Stimulated activated CD8-positive, alpha-beta memory T cell treated with anti-CD3 and anti-CD28 coated beads, Interleukin-15, amount 100 ng/mL, for 24 hours (primary cell): ENCODE data around the gene HYPK.
"Not testable (repeated sequence)": the region's sequence is repeated elsewhere in the genome, so short reads cannot be mapped to it uniquely, and the experiment has no call there.

Source experiments
- DNase-seq: peaks from one replicate; pipeline ENCODE4 v3.0.0-alpha.2; 2020; ENCODE audit warnings: low read depth

Gene HYPK

DNA sequence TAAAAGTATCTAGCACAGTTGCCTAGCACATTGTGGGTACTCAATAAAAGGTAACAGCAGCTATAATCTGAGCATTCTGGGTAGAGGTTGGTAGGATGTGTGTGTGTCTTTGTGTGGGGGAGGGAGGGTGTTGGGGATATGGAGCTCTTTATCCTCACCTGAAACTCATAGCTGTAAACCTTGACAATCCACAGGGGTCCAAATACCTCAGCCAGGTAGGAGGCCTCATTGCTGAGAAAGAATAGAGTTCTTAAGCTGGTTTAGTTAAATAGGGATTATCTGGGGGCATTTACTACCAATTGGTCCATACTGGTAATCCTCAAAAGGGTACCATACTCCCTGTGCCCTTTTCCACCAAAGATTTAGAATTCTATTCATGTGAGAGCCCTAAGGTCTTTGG, 4.4 kb upstream of the HYPK start:
- DNase-seq, result no peak

DNA sequence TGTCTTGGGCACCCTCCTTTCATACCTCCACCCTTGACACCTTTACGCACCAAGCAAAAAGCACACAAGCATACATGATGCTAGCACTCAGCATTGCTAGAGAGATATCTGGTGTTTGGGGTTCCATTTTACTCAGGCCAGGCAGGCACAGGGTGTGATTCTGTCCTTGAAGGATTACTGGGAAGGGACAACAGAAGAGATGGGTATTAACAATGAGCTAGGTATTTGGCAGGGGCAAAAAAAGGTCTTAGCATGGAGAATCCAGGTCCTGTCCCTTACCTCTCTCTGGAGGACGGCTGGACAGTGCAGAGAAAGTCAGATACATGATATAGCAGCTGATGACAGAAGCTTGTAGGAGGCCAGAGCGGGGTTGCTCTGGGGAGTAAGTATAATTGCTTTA, 3.8 kb upstream of the HYPK start:
- no peak for DNase-seq

DNA sequence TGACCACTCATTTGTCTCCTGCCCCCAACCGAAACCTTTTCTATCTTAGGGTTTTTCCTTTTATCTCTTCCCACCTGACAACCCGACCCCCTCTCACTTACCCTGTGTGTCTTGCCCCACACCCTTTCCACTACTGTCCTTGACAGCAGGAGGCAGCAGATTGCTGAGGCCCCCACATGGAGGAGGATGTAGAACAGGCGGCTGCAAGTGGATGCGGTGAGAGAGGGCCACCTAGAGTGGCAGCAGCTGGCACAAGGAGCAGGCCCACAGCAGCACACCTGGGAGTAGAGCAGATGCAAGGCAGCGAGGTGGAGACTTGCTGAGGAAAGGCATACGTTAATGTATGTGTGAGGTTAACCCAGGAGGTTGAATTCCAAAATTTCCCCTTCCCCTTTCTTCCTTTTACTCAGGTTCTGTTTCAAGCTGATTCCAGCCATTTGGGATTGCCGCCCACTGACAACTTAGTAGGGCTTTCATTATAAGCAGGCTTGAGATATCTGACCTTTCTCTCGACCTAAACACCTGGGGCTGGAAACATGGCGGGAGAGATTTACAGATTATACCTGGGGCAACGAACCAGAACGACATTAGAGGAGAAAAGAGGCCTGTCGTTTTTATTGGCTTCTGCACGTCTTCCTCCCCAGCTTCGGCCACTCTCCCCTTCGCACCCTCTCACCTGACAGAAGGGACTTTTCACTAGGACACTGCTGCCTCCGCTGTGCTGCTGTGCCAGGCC, 1.0 kb upstream of the HYPK start:
- DNase-seq, result no peak

DNA sequence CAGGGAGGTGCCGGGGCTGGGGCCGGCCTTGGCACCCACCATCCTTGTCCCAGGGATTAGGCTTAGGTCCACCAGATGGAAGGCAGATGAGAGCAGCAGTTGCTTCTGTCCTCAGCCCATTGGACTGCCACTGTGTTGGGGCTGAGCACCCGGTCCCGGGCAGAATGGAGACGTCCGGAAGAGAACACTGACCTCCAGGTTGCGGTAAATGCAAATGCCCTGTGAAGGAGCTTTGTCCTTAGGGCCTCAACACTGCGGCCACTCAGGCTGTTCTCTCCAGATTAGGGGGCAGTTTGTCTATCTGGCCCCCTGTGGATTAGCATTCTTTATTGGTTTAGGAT, 484 bp upstream of the HYPK start, which contains the start of gene SERINC4:
Gene SERINC4 (minus strand): TSS at position 276 of the 341 bp plus-strand sequence. CDS start 234 bp downstream, at position 42.
- no peak for DNase-seq

DNA sequence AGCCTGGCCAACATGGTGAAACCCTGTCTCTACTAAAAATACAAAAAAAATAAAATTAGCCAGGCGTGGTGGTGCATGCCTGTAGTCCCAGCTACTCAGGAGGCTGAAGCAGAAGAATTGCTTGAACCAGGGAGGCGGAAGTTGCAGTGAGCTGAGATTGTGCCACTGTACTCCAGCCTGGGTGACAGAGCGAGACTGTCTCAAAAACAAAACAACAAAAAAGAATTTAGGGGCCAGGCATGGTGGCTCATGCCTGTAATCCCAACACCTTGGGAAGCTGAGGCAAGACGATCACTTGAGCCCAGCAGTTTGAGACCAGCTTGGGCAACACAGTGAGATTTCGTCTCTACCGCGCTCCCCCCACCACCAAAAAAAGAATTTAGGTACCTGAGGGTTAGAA, 2.3 kb downstream of the HYPK start:
- DNase-seq, result not testable (repeated sequence)

DNA sequence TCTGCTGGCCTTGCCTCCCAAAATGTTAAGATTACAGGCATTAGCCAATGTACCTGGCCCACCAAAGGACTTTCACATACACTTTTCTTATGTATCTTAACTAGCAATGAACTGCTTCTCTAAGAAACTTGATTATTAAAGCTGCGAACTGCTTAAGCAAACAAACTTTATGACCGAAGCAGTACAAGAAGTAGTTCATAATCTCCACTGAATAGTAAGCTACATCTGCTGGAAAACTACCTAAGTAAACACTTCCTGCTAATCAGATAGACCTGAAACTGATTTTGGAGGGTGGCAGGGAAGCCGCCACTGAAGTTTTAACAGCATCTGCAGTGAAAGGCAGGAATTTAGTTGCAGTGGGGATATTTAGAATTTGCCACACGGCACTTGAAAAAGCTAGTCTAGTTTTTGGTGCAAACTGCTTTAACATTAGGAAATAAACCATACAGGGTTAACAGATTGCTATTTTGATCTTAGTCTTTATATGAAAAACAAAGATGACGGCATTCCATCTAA, 8.1 kb downstream of the HYPK start:
- DNase-seq, result no peak

DNA sequence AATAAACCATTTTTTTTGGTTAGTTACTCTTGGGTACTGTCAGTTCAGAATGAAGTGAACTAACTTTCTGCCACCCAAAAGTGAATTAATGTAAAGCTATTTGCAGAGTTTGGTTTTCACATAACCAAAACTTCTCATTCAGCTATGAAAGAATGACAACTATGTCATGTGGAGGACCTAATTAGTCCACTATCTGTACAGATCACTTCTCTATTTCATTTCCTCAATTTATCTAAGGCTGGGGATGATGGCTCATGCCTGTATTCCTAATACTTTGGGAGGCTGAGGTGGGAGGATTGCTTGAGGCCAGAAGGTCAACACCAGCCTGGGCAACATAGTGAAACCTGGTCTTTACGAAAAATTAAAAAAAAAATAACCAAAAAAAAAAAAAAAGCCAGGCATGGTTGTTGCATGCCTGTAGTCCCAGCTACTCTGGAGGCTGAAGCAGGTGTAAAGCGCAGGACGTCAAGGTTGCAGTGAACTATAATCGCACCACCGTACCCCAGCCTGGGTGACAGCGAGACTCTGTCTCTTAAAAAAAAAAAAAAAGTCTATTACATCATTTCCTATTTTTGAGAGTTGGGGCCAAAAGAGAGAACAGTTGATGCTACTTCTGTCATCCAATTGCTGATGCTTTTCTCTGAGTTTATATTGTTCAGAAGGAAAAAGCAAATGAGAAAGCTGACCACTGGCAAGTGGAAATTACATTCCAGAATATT, 8.7 kb downstream of the HYPK start:
- no peak for DNase-seq

DNA sequence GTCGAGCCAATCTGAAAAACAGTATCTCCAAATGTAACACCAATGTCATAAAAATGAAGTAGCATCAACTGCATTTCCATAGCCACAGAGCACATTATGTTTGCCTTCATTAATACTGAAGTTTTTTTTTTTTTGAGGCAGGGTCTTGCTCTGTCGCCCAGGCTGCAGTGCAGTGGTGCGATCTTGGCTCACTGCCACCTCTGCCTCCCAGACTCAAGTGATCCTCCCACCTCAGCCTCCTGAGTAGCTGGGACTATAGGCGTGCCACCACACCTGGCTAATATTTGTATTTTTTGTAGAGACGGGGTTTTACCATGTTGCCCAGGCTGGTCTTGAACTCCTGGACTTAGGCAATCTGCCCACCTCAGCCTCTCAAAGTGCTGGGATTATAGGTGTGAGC, 14.7 kb downstream of the HYPK start:
- DNase-seq, result not testable (repeated sequence)

DNA sequence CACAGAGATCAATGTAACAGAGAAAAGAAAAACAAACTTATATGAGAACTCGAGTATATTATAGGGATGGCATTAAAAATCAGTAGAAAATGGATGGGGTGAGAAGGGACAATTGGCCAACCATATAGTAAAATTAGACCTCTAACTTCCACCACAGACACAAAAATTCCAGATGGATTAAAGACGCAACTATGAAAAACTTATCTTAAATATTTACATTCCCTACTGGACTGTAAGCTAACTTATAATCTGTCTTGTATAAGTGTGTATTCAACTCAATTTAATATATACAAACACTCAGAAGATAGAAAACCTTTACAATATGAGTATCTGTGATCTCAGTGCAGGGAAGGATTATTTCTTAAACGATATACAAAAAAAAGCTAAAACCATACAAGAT, 21.1 kb downstream of the HYPK start:
- DNase-seq, result no peak

DNA sequence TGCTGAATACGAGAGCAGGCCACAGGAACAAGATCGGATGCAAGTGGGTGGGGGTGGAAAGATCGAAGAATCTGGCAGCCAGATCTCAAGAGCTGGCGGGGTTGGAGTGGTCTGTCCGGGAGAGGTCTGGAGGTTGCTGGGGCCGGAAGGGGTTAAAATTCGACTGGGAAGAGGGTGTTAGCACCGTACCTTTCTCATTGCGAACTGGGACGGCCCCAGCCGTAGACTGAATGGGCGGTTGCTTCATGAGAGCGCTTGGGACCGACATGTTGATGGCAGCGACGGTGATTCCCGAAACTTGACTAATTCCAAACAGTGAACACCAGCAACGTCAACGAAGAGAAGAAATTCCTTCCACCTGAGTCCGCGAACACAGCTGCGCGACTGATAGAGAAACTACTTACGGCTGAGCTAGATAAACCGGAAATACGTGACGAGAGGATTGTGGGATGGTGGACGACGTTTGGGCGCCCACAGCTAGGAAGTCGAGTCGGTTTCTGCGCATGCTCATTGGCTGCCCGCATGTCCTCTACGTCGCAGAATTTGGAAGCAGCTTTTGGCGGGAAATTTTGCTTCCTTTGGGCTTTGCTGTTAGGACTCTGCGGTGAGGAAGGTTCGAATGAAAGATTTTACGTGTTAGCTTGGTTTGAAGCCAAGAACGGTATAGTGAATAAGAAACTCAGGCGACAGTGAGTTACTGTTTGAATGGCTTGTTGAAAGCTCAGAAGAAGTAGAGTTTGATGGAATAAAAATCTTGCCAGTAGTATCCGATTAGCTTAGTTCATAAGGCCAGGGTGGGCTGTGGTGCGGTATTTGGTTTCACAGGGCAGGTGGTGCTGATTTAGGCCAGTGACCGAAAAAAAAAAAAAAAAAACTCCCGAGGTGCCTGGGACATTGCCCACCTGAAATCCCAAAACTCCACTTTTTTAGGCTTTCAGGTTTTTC, 24.2 kb downstream of the HYPK start, which contains the start of gene MFAP1:
Gene MFAP1 (minus strand): TSS at position 389 of the 945 bp plus-strand sequence. CDS start 121 bp downstream, at position 268.
- DNase-seq, result peak; percentile 69

DNA sequence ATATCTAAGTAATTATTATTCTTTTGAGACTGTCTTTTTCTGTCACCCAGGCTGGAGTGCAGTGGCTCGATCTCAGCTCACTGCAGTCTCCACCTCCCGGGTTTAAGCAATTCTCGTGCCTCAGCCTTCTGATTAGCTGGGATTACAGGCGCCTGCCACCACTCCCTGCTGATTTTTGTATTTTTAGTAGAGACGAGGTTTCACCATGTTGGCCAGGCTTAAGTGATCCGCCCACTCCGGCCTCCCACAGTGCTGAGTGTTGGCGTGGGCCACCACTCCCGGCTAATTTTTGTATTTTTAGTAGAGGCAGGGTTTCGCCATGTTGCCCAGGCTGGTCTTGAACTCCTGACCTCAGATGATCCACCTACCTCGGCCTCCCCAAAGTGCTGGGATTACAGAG, 24.9 kb downstream of the HYPK start:
- DNase-seq, result not testable (repeated sequence)

DNA sequence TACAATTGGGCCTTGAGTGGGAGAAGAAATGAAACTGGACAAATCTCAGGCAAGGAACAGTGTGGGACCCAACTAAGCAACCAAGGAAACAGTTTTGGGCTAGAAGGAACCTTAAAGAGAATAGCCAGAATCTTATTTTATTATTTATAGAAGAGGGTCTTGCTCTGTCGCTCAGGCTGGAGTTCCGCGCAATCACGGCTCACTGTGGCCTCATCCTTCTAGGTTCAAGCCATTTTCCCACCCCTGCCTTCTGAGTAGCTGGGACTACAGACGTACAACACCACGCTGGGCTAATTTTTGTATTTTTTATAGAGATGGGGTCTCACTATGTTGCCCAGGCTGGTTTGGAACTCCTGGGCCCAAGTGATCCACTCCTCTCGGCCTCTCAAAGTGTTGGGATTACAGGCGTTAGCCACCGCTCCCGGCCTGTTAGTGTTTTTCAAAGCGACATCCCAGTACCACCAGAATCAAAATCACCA, 25.7 kb downstream of the HYPK start:
- DNase-seq, result no peak

DNA sequence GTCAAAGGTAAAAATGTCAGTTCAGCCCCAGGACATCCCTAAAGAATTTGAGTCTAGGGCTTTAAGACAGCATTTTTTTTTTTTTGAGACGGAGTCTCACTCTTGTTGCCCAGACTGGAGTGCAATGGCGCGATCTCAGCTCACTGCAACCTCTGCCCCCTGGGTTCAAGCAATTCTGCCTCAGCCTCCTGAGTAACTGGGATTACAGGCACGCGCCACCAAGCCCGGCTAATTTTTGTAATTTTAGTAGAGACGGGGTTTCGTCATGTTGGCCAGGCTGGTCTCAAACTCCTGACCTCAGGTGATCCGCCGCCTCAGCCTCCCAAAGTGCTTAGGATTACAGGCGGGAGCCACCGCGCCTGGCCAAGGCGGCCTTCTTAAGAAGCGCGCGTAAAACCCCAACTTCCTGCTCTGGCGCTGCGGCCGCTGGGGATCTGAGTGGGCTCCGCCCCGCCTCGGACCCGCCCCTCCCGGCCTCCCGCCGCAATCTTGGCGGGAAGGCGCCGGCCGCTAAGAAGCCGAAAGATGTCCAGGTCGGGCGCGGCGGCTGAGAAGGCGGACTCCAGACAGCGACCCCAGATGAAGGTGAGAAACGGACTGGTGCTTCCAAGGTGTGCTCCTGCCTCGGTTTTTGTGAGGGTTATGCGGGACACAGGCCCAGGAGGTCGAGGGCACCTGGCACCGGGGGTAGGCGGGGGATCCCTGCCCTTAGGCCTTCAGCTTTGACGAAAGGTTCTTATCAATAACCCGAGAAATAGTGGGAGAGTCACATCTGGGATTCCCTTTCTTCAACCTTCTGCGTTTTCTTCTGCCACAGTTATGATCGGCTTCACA, 26.3 kb downstream of the HYPK start, which contains the start of gene WDR76:
Gene WDR76 (plus strand): TSS at position 495 of the 834 bp plus-strand sequence. CDS start 31 bp downstream, at position 526.
- DNase-seq, result peak; percentile 60

DNA sequence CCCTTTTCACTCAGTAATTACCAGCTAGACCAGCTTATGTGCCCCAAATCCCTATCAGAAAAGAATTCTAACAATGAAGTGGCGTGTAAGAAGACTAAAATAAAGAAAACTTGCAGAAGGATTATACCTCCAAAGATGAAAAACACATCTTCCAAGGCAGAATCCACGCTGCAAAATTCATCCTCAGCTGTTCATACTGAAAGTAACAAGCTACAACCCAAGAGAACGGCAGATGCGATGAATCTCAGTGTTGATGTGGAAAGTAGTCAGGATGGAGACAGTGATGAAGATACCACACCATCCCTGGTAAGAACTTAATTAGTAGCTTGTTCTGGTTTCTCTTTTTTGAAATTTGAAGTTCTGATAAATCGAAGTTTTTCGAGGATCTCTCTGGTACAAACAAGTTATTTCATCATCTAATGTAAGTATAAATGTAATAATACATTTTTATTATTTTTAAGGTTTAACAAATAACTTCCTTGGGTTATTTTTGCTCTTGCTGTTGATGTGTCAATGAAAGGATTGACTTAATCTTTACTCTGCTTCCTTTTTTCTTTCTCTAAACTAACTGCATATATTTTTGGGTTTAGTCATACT, 27.8 kb downstream of the HYPK start:
- no peak for DNase-seq

DNA sequence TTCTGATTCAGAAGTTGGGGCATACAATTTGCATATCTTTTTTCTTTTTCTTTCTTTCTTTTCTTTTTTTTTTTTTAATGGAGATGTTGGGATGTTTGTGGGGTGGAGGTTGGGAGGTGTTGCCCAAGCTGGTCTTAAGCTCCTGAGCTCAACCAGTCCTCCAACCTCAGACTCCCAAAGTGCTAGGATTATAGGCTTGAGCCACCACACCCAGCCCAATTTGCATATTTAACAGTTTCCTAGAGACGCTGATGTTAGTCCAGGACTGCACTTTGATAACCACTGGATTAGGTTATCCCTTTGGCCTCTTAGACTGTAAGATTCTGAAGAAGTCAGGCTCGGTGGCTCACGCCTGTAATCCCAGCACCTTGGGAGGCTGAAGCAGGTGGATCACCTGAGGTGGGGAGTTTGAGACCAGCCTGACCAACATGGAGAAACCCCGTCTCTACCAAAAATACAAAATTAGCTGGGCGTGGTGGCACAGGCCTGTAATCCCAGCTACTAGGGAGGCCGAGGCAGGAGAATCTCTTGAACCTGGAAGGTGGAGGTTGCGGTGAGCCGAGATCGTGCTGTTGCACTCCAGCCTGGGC, 29.6 kb downstream of the HYPK start:
- DNase-seq, result not testable (repeated sequence)

DNA sequence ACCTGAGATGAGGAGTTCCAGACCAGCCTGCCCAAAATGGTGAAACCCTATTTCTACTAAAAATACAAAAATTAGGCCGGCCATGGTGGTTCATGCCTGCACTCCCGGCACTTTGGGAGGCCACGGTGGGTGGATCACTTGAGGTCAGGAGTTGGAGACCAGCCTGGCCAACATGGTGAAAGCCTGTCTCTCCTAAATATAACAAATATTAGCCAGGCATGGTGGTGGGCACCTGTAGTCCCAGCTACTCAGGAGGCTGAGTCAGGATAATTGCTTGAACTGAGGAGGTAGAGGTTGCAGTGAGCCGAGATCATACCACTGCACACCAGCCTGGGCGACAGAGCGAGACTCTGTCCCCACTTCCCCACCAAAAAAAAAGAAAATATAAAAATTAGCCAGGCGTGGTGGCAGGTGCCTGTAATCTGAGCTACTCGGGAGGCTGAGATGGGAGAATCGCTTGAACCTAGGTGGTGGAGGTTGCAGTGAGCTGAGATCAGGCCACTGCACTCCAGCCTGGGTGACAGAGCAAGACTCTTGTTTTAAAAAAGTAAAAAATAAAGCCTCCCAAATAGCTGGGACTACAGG, 30.4 kb downstream of the HYPK start:
- not testable (repeated sequence) for DNase-seq

DNA sequence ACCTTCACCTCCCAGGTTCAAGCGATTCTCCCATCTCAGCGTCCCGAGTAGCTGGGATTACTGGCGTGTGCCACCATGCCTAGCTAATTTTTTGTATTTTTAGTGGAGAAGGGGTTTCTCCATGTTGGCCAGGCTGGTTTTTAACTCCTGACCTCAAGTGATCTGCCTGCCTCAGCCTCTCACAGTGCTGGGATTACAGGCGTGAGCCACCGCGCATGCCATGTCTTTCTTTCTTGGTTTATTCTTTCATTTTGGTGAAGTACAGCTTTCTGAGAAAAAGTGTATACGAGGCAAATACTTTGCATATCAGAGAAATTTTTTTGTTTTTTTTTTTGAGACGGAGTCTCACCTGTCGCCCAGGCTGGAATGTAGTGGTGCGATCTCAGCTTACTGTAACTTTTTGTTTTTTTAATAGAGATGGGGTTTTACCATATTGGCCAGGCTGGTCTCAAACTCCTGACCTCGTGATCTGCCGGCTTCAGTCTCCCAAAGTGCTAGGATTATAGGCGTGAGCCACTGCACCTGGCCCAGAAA, 31.2 kb downstream of the HYPK start:
- DNase-seq, result not testable (repeated sequence)

DNA sequence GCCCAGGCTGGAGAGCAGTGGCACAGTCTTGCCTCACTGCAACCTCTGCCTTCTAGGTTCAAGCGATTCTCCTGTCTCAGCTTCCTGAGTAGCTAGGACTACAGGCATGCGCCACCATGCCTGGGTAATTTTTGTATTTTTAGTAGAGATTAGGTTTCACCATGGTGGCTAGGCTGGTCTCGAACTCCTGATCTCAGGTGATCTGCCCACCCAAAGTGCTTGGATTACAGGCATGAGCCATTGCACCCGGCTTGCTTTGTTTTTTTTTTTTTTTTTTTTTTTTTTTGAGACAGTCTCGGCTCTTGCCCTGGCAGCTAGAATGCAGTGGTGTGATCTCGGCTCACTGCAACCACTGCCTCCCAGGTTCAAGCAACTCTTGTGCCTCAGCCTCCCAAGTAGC, 32.1 kb downstream of the HYPK start:
- DNase-seq, result not testable (repeated sequence)

DNA sequence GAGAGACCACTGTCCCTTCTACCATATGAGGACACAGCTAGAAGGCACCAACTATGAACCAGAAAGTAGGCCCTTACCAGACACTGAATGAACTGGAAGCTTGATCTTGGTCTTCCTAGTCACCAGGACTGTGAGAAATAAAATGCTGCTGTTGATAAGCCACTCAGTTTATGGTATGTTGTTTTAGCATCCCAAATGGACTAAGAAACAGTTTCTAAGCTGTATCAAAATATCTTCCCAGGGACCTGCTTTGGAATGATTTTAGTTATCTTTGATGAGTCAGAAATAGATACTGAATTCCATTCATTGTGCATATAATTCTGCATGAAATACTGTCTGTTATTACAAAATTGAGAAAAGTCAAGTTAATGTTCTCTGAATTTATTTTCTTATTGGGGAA, 45.0 kb downstream of the HYPK start:
- no peak for DNase-seq
